Measurements from ENCODE around the gene CTIF. TPM values are rescaled to one million over a fixed set of nuclear protein-coding genes. Genes with fewer than 3 reads are reported as not detected.
A peak's percentile ranks its signal among the peaks of the same experiment; 100 is the strongest.

The CTIF gene
- total and polyA plus RNA-seq, 2 experiments from 2014 or later: 8.6 to 14.4 TPM

DNA sequence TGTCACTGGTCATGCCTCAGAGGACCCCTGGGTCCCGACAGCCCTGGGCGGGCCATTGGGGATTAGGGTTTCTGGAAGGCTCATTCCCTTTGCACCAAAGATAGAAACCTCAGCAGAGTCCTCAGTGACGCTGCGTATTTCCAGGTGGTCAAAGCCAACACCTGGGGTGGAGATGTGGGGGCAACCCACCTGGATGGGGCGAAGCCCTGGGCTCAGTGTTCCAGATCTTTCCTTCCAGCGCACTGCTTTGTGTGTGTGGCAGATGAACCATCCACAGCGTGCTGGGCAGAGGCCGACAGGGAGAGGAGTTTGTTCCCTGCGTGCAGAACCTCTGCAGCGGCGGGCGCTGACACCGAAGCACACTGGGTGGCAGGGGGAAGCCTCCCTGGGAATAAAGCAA lies 143.9 kb downstream of the CTIF start (continued):
- no peak for TF ChIP-seq ZNF462 (CRISPR knock-in tag; IDR thresholded peaks at IDR 0.05)

GRCh38 chr18:48683197-48683596 lies 144.4 kb downstream of the CTIF start:
- Mint-ChIP-seq H3K27ac (0 out of 2 replicates have a peak overlapping the region, but pooled peaks have one; percentile 36), H3K27me3 (ENCODE audit: insufficient read depth, low read depth, poor library complexity) (peaks cover 4% of the 10 kb centered on the region)
- TF ChIP-seq STAT1 (IDR thresholded peaks at IDR 0.05; ENCODE audit: unreplicated experiment): no peak
- no peak for TF ChIP-seq ZNF114 (CRISPR knock-in tag; IDR thresholded peaks at IDR 0.05)
- TF ChIP-seq, protein P1, sequence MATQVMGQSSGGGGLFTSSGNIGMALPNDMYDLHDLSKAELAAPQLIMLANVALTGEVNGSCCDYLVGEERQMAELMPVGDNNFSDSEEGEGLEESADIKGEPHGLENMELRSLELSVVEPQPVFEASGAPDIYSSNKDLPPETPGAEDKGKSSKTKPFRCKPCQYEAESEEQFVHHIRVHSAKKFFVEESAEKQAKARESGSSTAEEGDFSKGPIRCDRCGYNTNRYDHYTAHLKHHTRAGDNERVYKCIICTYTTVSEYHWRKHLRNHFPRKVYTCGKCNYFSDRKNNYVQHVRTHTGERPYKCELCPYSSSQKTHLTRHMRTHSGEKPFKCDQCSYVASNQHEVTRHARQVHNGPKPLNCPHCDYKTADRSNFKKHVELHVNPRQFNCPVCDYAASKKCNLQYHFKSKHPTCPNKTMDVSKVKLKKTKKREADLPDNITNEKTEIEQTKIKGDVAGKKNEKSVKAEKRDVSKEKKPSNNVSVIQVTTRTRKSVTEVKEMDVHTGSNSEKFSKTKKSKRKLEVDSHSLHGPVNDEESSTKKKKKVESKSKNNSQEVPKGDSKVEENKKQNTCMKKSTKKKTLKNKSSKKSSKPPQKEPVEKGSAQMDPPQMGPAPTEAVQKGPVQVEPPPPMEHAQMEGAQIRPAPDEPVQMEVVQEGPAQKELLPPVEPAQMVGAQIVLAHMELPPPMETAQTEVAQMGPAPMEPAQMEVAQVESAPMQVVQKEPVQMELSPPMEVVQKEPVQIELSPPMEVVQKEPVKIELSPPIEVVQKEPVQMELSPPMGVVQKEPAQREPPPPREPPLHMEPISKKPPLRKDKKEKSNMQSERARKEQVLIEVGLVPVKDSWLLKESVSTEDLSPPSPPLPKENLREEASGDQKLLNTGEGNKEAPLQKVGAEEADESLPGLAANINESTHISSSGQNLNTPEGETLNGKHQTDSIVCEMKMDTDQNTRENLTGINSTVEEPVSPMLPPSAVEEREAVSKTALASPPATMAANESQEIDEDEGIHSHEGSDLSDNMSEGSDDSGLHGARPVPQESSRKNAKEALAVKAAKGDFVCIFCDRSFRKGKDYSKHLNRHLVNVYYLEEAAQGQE (IDR thresholded peaks at IDR 0.05; ENCODE audit: unreplicated experiment): no peak
- TF ChIP-seq, protein P2, sequence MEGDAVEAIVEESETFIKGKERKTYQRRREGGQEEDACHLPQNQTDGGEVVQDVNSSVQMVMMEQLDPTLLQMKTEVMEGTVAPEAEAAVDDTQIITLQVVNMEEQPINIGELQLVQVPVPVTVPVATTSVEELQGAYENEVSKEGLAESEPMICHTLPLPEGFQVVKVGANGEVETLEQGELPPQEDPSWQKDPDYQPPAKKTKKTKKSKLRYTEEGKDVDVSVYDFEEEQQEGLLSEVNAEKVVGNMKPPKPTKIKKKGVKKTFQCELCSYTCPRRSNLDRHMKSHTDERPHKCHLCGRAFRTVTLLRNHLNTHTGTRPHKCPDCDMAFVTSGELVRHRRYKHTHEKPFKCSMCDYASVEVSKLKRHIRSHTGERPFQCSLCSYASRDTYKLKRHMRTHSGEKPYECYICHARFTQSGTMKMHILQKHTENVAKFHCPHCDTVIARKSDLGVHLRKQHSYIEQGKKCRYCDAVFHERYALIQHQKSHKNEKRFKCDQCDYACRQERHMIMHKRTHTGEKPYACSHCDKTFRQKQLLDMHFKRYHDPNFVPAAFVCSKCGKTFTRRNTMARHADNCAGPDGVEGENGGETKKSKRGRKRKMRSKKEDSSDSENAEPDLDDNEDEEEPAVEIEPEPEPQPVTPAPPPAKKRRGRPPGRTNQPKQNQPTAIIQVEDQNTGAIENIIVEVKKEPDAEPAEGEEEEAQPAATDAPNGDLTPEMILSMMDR (conservative IDR thresholded peaks at IDR 0.05; ENCODE audit: low read depth in 2 of 2): no peak
- TF ChIP-seq NANOG (IDR thresholded peaks at IDR 0.05; ENCODE audit: borderline replicate concordance): no peak
- TF ChIP-seq JUNB (IDR thresholded peaks at IDR 0.05; ENCODE audit: unreplicated experiment): no peak
- no peak for TF ChIP-seq POLR2AphosphoS5 (IDR thresholded peaks at IDR 0.05; ENCODE audit: low read depth)
- no peak for TF ChIP-seq EZH2 (IDR thresholded peaks at IDR 0.05; ENCODE audit: low read depth, unreplicated experiment)
- no peak for TF ChIP-seq EZH2phosphoT487 (IDR thresholded peaks at IDR 0.05; ENCODE audit: unreplicated experiment)
- no peak for TF ChIP-seq CREB1 (CRISPR knock-in tag; IDR thresholded peaks at IDR 0.05; ENCODE audit: low read depth)
- TF ChIP-seq ETS1 (IDR thresholded peaks at IDR 0.05): no peak
- no peak for TF ChIP-seq ZNF331 (CRISPR knock-in tag; IDR thresholded peaks at IDR 0.05; ENCODE audit: low read depth)

More at GRCh38 chr18:48683197-48683596, 144.4 kb downstream of the CTIF start:
- DNase-seq (ENCODE audit: low spot score): no peak
- H3K36me3 ChIP-seq (ENCODE audit: insufficient read depth): peaks cover 4% of the 10 kb centered on the region; the same call in 1 of the 2 replicates
- no peaks in the 10 kb centered on the region; the same call in 2 of the 3 replicates for H3K4me1 Mint-ChIP-seq
- H3K9me3 Mint-ChIP-seq: no peaks in the 10 kb centered on the region; the same call in 2 of the 3 replicates
- peaks cover 4% of the 10 kb centered on the region; the same call in 1 of the 3 replicates for H3K36me3 Mint-ChIP-seq (ENCODE audit: low read depth)
- no peaks in the 10 kb centered on the region for H3K4me1 ChIP-seq (ENCODE audit: insufficient read depth)
- H2AFZ ChIP-seq: no peak overlapping the region
- no peaks in the 10 kb centered on the region for H3K9me2 ChIP-seq (ENCODE audit: insufficient read depth)
- H3K27me3 ChIP-seq (ENCODE audit: insufficient read depth): no peaks in the 10 kb centered on the region
- no peak overlapping the region for H3K4me3 Mint-ChIP-seq
- H4K20me1 ChIP-seq (replicated peaks; ENCODE audit: insufficient read depth): no peaks in the 10 kb centered on the region
- no peak overlapping the region for H3K4me2 ChIP-seq
- H3K79me2 ChIP-seq (replicated peaks; ENCODE audit: insufficient read depth): no peaks in the 10 kb centered on the region
- H3F3A ChIP-seq (replicated peaks; ENCODE audit: low read depth): no peaks in the 10 kb centered on the region
- no peak overlapping the region for H3K4me3 ChIP-seq
- no peak for ATAC-seq
- H3K27ac ChIP-seq (ENCODE audit: low read depth): no peak overlapping the region
